ENCODE measurements around the gene FAM222B.

GRCh38 chr17:28819582-28819981, 23.0 kb downstream of the FAM222B start:
- no peak for TF ChIP-seq CTCF (conservative IDR thresholded peaks at IDR 0.05; ENCODE audit: low read depth in 2 of 2)
- no peak for TF ChIP-seq EZH2phosphoT487 (IDR thresholded peaks at IDR 0.05; ENCODE audit: unreplicated experiment)
- TF ChIP-seq REST (IDR thresholded peaks at IDR 0.05; ENCODE audit: unreplicated experiment): no peak
- no peak for TF ChIP-seq EZH2 (IDR thresholded peaks at IDR 0.05; ENCODE audit: low read depth, unreplicated experiment)
- TF ChIP-seq ZNF114 (CRISPR knock-in tag; IDR thresholded peaks at IDR 0.05): no peak
- no peak for TF ChIP-seq POLR2AphosphoS5 (IDR thresholded peaks at IDR 0.05; ENCODE audit: low read depth)
- TF ChIP-seq JUNB (IDR thresholded peaks at IDR 0.05; ENCODE audit: unreplicated experiment): no peak
- no peak for TF ChIP-seq CREB1 (CRISPR knock-in tag; IDR thresholded peaks at IDR 0.05; ENCODE audit: low read depth)
